ENCODE results near the gene LOXL4. TPM values are rescaled to one million over a fixed set of nuclear protein-coding genes. Genes with fewer than 3 reads are reported as not detected.

Gene LOXL4
- total and polyA plus RNA-seq, 7 donors = 1.1 to 15.8 (median 8.5) TPM; not detected in 1

Other genes starting within 250 kb of the LOXL4 start
- gene CRTAC1, start 237.6 kb downstream of the LOXL4 start, total RNA-seq = 1 to 10 TPM; 1.5 to 6.4 (median 3.8) TPM
- gene CRTAC1, start 237.6 kb downstream of the LOXL4 start, polyA plus RNA-seq = 1 to 10 TPM in 2 of 3 donors, not detected in 1; 1.2 to 1.4 TPM
- gene R3HCC1L, start 133.5 kb downstream of the LOXL4 start, total RNA-seq = 10 to 100 TPM; 11.6 to 14.4 (median 13.8) TPM
- gene R3HCC1L, start 133.5 kb downstream of the LOXL4 start, polyA plus RNA-seq = 10 to 100 TPM; 12.0 to 15.0 (median 14.1) TPM
- 10 to 100 TPM in 1 of 4 donors, 1 to 10 TPM in 3; 4.4 to 11.9 (median 9.7) TPM for gene PYROXD2, start 147.0 kb upstream of the LOXL4 start, total RNA-seq
- 1 to 10 TPM in 2 of 3 donors, under 1 TPM in 1; 0.60 to 8.0 (median 2.3) TPM for gene PYROXD2, start 147.0 kb upstream of the LOXL4 start, polyA plus RNA-seq
- gene HPS1, start 178.7 kb upstream of the LOXL4 start, total RNA-seq = 10 to 100 TPM; 44.7 to 93.1 (median 45.9) TPM
- 10 to 100 TPM; 70.7 to 86.7 (median 76.3) TPM for gene HPS1, start 178.7 kb upstream of the LOXL4 start, polyA plus RNA-seq